GM12801 (cell line): Measurements from ENCODE around the gene NRXN2.

ENCODE experiments used
- CTCF ChIP-seq: IDR thresholded peaks from one replicate; pipeline ENCODE4 v1.5.1; 2011; ENCODE audit warnings: control low read depth; ENCODE audit not compliant: insufficient read length; ENCODE audit errors: extremely low read depth

The NRXN2 gene

GRCh38 chr11:64726211-64726641 lies 3.2 kb upstream of the NRXN2 start:
- no peak for TF ChIP-seq CTCF

- no peak for TF ChIP-seq CTCF
Observed at GRCh38 chr11:64724863-64725532, 2.0 kb upstream of the NRXN2 start.

GRCh38 chr11:64723907-64724862 lies 1.2 kb upstream of the NRXN2 start:
- no peak for TF ChIP-seq CTCF

GRCh38 chr11:64722141-64723065 lies 594 bp downstream of the NRXN2 start:
- TF ChIP-seq CTCF: no peak

- no peak for TF ChIP-seq CTCF
Observed at GRCh38 chr11:64721359-64721699, 1.7 kb downstream of the NRXN2 start.

GRCh38 chr11:64720640-64721358 lies 2.2 kb downstream of the NRXN2 start:
- no peak for TF ChIP-seq CTCF
